ENCODE measurements around the gene CADPS. TPM values are rescaled to one million over a fixed set of nuclear protein-coding genes. Genes with fewer than 3 reads are reported as not detected.

CADPS gene
- total RNA-seq, 1 donor from 2014 or later: 149 TPM

DNA sequence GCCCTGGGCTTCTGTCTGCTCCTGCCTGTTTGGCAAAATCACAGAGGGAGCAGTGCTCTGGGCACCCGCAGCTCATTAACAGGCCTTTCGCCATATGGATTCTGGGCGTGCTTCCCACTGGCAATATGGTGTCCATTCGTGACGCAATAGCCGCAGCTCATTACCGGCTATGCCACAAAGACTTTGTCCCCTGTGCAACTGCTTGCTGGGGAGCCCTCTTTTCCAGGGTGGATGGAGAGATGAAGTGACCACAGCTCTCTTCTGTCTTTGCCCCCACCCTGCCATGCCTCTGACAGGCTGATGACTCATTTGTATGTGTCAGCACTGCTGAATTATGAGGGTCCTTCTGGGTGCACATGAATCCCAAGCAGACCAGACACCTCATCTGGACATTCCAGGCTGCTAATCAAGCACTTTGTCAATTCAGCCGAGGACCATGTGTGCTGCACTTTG lies 287.6 kb downstream of the CADPS start:
- Mint-ChIP-seq H3K27ac (no peak overlapping the region), H3K36me3 (ENCODE audit: insufficient read depth) (peaks cover 15% of the 10 kb centered on the region), H3K27me3 (no peaks in the 10 kb centered on the region), H3K9me3 (ENCODE audit: low read depth) (no peaks in the 10 kb centered on the region), H3K4me3 (ENCODE audit: low read depth) (no peak overlapping the region), H3K4me1 (ENCODE audit: low read depth) (no peaks in the 10 kb centered on the region)
- no peak for DNase-seq (ENCODE audit: low spot score, unreplicated experiment)
- no peak for TF ChIP-seq CTCF (IDR thresholded peaks at IDR 0.05; ENCODE audit: unreplicated experiment)

- Mint-ChIP-seq H3K36me3 (ENCODE audit: insufficient read depth) (peaks cover 19% of the 10 kb centered on the region), H3K4me1 (ENCODE audit: low read depth) (no peaks in the 10 kb centered on the region), H3K9me3 (ENCODE audit: low read depth) (no peaks in the 10 kb centered on the region), H3K27ac (no peak overlapping the region), H3K27me3 (no peaks in the 10 kb centered on the region), H3K4me3 (ENCODE audit: low read depth) (no peak overlapping the region)
- TF ChIP-seq CTCF (IDR thresholded peaks at IDR 0.05; ENCODE audit: unreplicated experiment): no peak
- no peak for DNase-seq (ENCODE audit: low spot score, unreplicated experiment)
Measured at GRCh38 chr3:62587169-62587568, 288.0 kb downstream of the CADPS start.

GRCh38 chr3:62586356-62586755 lies 288.9 kb downstream of the CADPS start:
- peaks cover 27% of the 10 kb centered on the region for H3K36me3 Mint-ChIP-seq (ENCODE audit: insufficient read depth)
- no peak for TF ChIP-seq CTCF (IDR thresholded peaks at IDR 0.05; ENCODE audit: unreplicated experiment)
- H3K4me1 Mint-ChIP-seq (ENCODE audit: low read depth): no peaks in the 10 kb centered on the region
- peaks cover 4% of the 10 kb centered on the region for H3K9me3 Mint-ChIP-seq (ENCODE audit: low read depth)
- DNase-seq (ENCODE audit: low spot score, unreplicated experiment): no peak
- no peaks in the 10 kb centered on the region for H3K27me3 Mint-ChIP-seq
- no peak overlapping the region for H3K4me3 Mint-ChIP-seq (ENCODE audit: low read depth)
- H3K27ac Mint-ChIP-seq: no peak overlapping the region

DNA sequence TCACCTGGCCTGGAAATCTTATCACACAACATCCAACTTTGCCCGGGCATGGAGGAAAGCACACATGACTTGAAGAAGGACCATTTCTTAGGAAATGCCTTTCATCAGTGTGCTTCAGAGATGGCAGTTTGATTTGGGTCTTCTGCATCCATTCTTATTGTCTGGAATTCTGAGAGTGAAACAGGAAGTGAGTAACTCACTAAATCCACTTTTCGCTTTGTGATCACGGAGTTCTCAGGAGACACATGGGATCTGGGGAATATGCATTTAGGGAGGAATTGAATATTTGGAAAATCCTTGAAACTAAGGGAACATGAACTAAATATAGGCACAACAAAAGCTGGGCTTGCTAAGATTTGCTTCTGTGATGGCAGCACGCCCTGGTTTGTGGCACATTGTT lies 289.4 kb downstream of the CADPS start:
- no peaks in the 10 kb centered on the region for H3K4me1 Mint-ChIP-seq (ENCODE audit: low read depth)
- DNase-seq (ENCODE audit: low spot score, unreplicated experiment): no peak
- H3K36me3 Mint-ChIP-seq (ENCODE audit: insufficient read depth): peaks cover 26% of the 10 kb centered on the region
- H3K9me3 Mint-ChIP-seq (ENCODE audit: low read depth): peaks cover 4% of the 10 kb centered on the region
- no peak for TF ChIP-seq CTCF (IDR thresholded peaks at IDR 0.05; ENCODE audit: unreplicated experiment)
- no peak overlapping the region for H3K27ac Mint-ChIP-seq
- H3K27me3 Mint-ChIP-seq: no peaks in the 10 kb centered on the region
- H3K4me3 Mint-ChIP-seq (ENCODE audit: low read depth): no peak overlapping the region

DNA sequence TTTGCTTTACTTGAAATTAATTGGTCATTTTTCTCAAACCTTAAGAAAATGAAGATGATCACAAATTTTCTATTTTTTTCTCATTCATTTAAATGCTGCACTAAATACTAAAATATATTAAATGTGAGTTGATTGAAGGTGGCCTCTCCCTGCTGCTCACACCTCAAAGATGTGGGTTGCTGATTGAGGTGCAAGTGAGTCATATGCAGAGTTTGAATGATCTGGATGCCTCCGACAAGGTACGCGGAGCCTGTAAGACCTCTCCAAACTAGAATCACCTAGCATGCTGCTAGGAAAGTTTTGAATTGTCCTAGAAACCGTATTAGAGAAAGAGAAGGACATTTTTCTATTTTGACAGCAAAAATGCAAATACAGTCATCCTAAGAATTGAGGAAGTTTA lies 290.6 kb downstream of the CADPS start:
- Mint-ChIP-seq H3K27ac (no peak overlapping the region), H3K27me3 (no peaks in the 10 kb centered on the region), H3K36me3 (ENCODE audit: insufficient read depth) (peaks cover 35% of the 10 kb centered on the region), H3K4me1 (ENCODE audit: low read depth) (no peaks in the 10 kb centered on the region), H3K9me3 (ENCODE audit: low read depth) (peaks cover 9% of the 10 kb centered on the region), H3K4me3 (ENCODE audit: low read depth) (no peak overlapping the region)
- no peak for TF ChIP-seq CTCF (IDR thresholded peaks at IDR 0.05; ENCODE audit: unreplicated experiment)
- no peak for DNase-seq (ENCODE audit: low spot score, unreplicated experiment)

Measured in progenitor cell of endocrine pancreas (in vitro differentiated cells).